ENCODE measurements around the gene NFX1. TPM values are rescaled to one million over a fixed set of nuclear protein-coding genes. Genes with fewer than 3 reads are reported as not detected.
A peak's percentile ranks its signal among the peaks of the same experiment; 100 is the strongest.
"Not testable (repeated sequence)": the region's sequence is repeated elsewhere in the genome, so short reads cannot be mapped to it uniquely, and the experiment has no call there.

The NFX1 gene
- total RNA-seq, 1 donor from 2014 or later = 45.0 TPM

GRCh38 chr9:33388110-33388994 lies 98.0 kb downstream of the NFX1 start:
- Histone ChIP-seq H3K9me3 (no peaks in the 10 kb centered on the region), H3K36me3 (no peaks in the 10 kb centered on the region), H3K27ac (no peak overlapping the region), H3K4me3 (no peak overlapping the region), H3K27me3 (no peaks in the 10 kb centered on the region), H3K4me1 (peaks cover 18% of the 10 kb centered on the region)
- TF ChIP-seq CTCF (IDR thresholded peaks at IDR 0.05) = no peak
- intact Hi-C loops (cut with DNase I) = no loop called here
- DNase-seq = no peak
- ATAC-seq = no peak

- H3K36me3 ChIP-seq; intact Hi-C loops (cut with DNase I); H3K27me3 ChIP-seq; H3K4me3 ChIP-seq; H3K9me3 ChIP-seq: not testable (repeated sequence)
- Histone ChIP-seq H3K27ac (peak overlapping the region; percentile 85), H3K4me1 (peaks cover 20% of the 10 kb centered on the region)
- DNase-seq = peak; percentile 85
- ATAC-seq = peak; percentile 61
Measured at GRCh38 chr9:33391111-33391771, 100.9 kb downstream of the NFX1 start.

- H3K27me3 ChIP-seq; DNase-seq; H3K9me3 ChIP-seq; intact Hi-C loops (cut with DNase I); H3K4me3 ChIP-seq; H3K27ac ChIP-seq; H3K36me3 ChIP-seq; ATAC-seq: not testable (repeated sequence)
- H3K4me1 ChIP-seq = peaks cover 20% of the 10 kb centered on the region
Measured at GRCh38 chr9:33392591-33393021, 102.3 kb downstream of the NFX1 start.

GRCh38 chr9:33393581-33393980 lies 103.3 kb downstream of the NFX1 start:
- H3K4me1 ChIP-seq = peaks cover 20% of the 10 kb centered on the region
- H3K4me3 ChIP-seq = no peak overlapping the region
- DNase-seq (peak; percentile 74), ATAC-seq (no peak)
- no peak overlapping the region for H3K27ac ChIP-seq
- no peak for TF ChIP-seq CTCF (IDR thresholded peaks at IDR 0.05)
- H3K9me3 ChIP-seq = no peaks in the 10 kb centered on the region
- no peaks in the 10 kb centered on the region for H3K27me3 ChIP-seq
- no peaks in the 10 kb centered on the region for H3K36me3 ChIP-seq
- intact Hi-C loops (cut with DNase I) = no loop called here

- H3K9me3 ChIP-seq; ATAC-seq; H3K27ac ChIP-seq; intact Hi-C loops (cut with DNase I); H3K27me3 ChIP-seq; H3K36me3 ChIP-seq; H3K4me3 ChIP-seq; DNase-seq: not testable (repeated sequence)
- peaks cover 20% of the 10 kb centered on the region for H3K4me1 ChIP-seq
Measured at GRCh38 chr9:33393986-33394385, 103.7 kb downstream of the NFX1 start.

GRCh38 chr9:33395159-33395879 lies 105.0 kb downstream of the NFX1 start:
- H3K9me3 ChIP-seq; ATAC-seq; H3K36me3 ChIP-seq; H3K27ac ChIP-seq; H3K4me3 ChIP-seq; H3K27me3 ChIP-seq; intact Hi-C loops (cut with DNase I): not testable (repeated sequence)
- peak; percentile 84 for DNase-seq
- peaks cover 20% of the 10 kb centered on the region for H3K4me1 ChIP-seq

- H3K27ac ChIP-seq; intact Hi-C loops (cut with DNase I): not testable (repeated sequence)
Measured at GRCh38 chr9:33397801-33398200, 107.5 kb downstream of the NFX1 start.

GRCh38 chr9:33399047-33399446 lies 108.7 kb downstream of the NFX1 start:
- H3K27ac ChIP-seq; H3K36me3 ChIP-seq; H3K4me1 ChIP-seq; H3K9me3 ChIP-seq; DNase-seq; H3K27me3 ChIP-seq; intact Hi-C loops (cut with DNase I); H3K4me3 ChIP-seq; ATAC-seq: not testable (repeated sequence)

More at GRCh38 chr9:33397801-33398200, 107.5 kb downstream of the NFX1 start:
- ATAC-seq, DNase-seq, H3K4me3 ChIP-seq, H3K27me3 ChIP-seq, H3K36me3 ChIP-seq, H3K9me3 ChIP-seq, H3K4me1 ChIP-seq: not testable (repeated sequence)

GRCh38 chr9:33401809-33402208 lies 111.5 kb downstream of the NFX1 start:
- H3K36me3 ChIP-seq; DNase-seq; H3K4me1 ChIP-seq; ATAC-seq; H3K27ac ChIP-seq; H3K4me3 ChIP-seq; H3K27me3 ChIP-seq; H3K9me3 ChIP-seq; intact Hi-C loops (cut with DNase I): not testable (repeated sequence)

GRCh38 chr9:33402371-33402770 lies 112.1 kb downstream of the NFX1 start, which contains the start of gene AQP7:
AQP7 (minus strand) TSS chr9:33402568; CDS start chr9:33401262, 1,306 bp downstream.
- intact Hi-C loops (cut with DNase I); DNase-seq; H3K9me3 ChIP-seq; H3K27ac ChIP-seq; H3K36me3 ChIP-seq; H3K4me1 ChIP-seq; H3K4me3 ChIP-seq; ATAC-seq; H3K27me3 ChIP-seq: not testable (repeated sequence)
